Endothelial cell of umbilical vein (primary cell): ENCODE measurements around the gene ZNF423. TPM values are rescaled to one million over a fixed set of nuclear protein-coding genes. Genes with fewer than 3 reads are reported as not detected.

ENCODE experiments used
- BruUV-seq: library from RNA; stranded (reverse); fragments of 400-500 nt; replicated peaks from 2 replicates; lab custom pipeline; 2021; lab: Mats Ljungman, UMichigan
- CTCF ChIA-PET: fragments of 300-600, 350-600 bp; sonication (Branson Sonifier 250); formaldehyde crosslinking; loops from one replicate; lab custom pipeline; 2021; ENCODE audit warnings: antibody characterized with exemption, inconsistent platforms; lab: Charles Lee
- POLR2A ChIA-PET: fragments of 300-600, 350-600 bp; sonication (Branson Sonifier 250); formaldehyde crosslinking; loops from one replicate; lab custom pipeline; 2021; ENCODE audit warnings: antibody characterized with exemption, inconsistent platforms; lab: Charles Lee
- DNase-seq: peaks from one replicate; pipeline ENCODE4 v3.0.0-alpha.2; 2011; ENCODE audit warnings: low read depth, low spot score
- FAIRE-seq: peaks from 2 replicates; lab custom pipeline; 2011; peaks lifted over from hg19 to GRCh38; lab: Jason Lieb, UNC
- H2AFZ ChIP-seq: 2 replicates; pipeline ENCODE4 v1.6.0; 2012; ENCODE audit warnings: low read depth, low read length, control low read depth, inconsistent platforms
- H3K27ac ChIP-seq: 2 replicates; pipeline ENCODE4 v1.5.1; 2011; ENCODE audit warnings: low read depth, mild to moderate bottlenecking, control low read depth, low read length, moderate library complexity; ENCODE audit not compliant: insufficient read depth
- H3K27me3 ChIP-seq, 2 experiments: 2 replicates each; pipeline versions ENCODE4 v1.6.0 to v1.6.1; 2011; ENCODE audit warnings: low read length in 2 of 2, mixed read lengths in 1 of 2; ENCODE audit not compliant: control insufficient read depth in 2 of 2, insufficient read depth in 2 of 2
- H3K36me3 ChIP-seq, 2 experiments: 2 replicates in 1 of 2; 3 replicates in 1 of 2; pipeline ENCODE4 v1.5.1; 2011; ENCODE audit warnings: low read length in 2 of 2, mild to moderate bottlenecking in 1 of 2, moderate library complexity in 1 of 2; ENCODE audit not compliant: control insufficient read depth in 2 of 2, insufficient read depth in 2 of 2; ENCODE audit errors: extremely low read depth in 1 of 2
- H3K4me1 ChIP-seq: 3 replicates; pipeline ENCODE4 v1.5.1; 2011; ENCODE audit warnings: mild to moderate bottlenecking, low read length; ENCODE audit not compliant: control insufficient read depth, insufficient read depth; ENCODE audit errors: extremely low read depth
- H3K4me2 ChIP-seq: 2 replicates; pipeline ENCODE4 v1.6.1; 2011; ENCODE audit warnings: low read length, control low read depth, mixed read lengths; ENCODE audit not compliant: insufficient read depth
- H3K4me3 ChIP-seq, 3 experiments: fragments of 200-600 bp in 1 of 3; sonication (generic), shearing (Covaris generic) in 1 of 3; replicated peaks in 1 of 3; 2 replicates each; pipeline ENCODE4 v1.5.1; 2011 to 2016; ENCODE audit warnings: control low read depth in 3 of 3, low read length in 3 of 3, mild to moderate bottlenecking in 2 of 3, inconsistent platforms in 1 of 3, low read depth in 1 of 3, moderate library complexity in 1 of 3; ENCODE audit not compliant: insufficient read depth in 1 of 3
- H3K79me2 ChIP-seq: 2 replicates; pipeline ENCODE4 v1.6.0; 2012; ENCODE audit warnings: low read length, inconsistent platforms; ENCODE audit not compliant: control insufficient read depth, insufficient read depth
- H3K9ac ChIP-seq: replicated peaks from 2 replicates; pipeline ENCODE3; 2011; ENCODE audit warnings: low read length, control low read depth; ENCODE audit not compliant: insufficient read depth; ENCODE audit errors: extremely low read depth
- H3K9me1 ChIP-seq: replicated peaks from 3 replicates; pipeline ENCODE4 v1.6.0; 2011; ENCODE audit warnings: mild to moderate bottlenecking, low read length; ENCODE audit not compliant: control insufficient read depth, insufficient read depth; ENCODE audit errors: extremely low read depth
- H3K9me3 ChIP-seq: replicated peaks from 2 replicates; pipeline ENCODE4 v1.5.1; 2012; ENCODE audit warnings: low read length, inconsistent platforms; ENCODE audit not compliant: control insufficient read depth, insufficient read depth
- H4K20me1 ChIP-seq: replicated peaks from 2 replicates; pipeline ENCODE3; 2011; ENCODE audit warnings: mild to moderate bottlenecking, low read length; ENCODE audit not compliant: control insufficient read depth, insufficient read depth; ENCODE audit errors: extremely low read depth
- FOS ChIP-seq: IDR thresholded peaks from 2 replicates; pipeline ENCODE4 v1.6.1; 2011; ENCODE audit warnings: mild to moderate bottlenecking, low read length, moderate library complexity, borderline replicate concordance; ENCODE audit not compliant: insufficient read depth
- MYC ChIP-seq: IDR thresholded peaks from one replicate; pipeline ENCODE4 v1.6.1; 2011; ENCODE audit warnings: mild to moderate bottlenecking, low read depth, low read length
- POLR2A ChIP-seq: IDR thresholded peaks from 2 replicates; pipeline ENCODE4 v1.6.1; 2012; ENCODE audit warnings: low read depth, mild to moderate bottlenecking, control low read depth, low read length
- POLR2AphosphoS5 ChIP-seq: IDR thresholded peaks from 2 replicates; pipeline ENCODE4 v1.6.1; 2012; ENCODE audit warnings: low read depth, mild to moderate bottlenecking, control low read depth, low read length, moderate library complexity; ENCODE audit not compliant: insufficient read depth
- dilution Hi-C: fragments of 300-500 bp; cut with MboI; formaldehyde crosslinking; loops from one replicate; pipeline ENCODE4 v1.15.0; 2019; ENCODE audit warnings: low sequenced_read_pairs; ENCODE audit not compliant: extremely low pct_ligation_motif_present
- intact Hi-C: fragments of 100-400 bp; cut with micrococcal nuclease; formaldehyde crosslinking; loops from one replicate; pipeline ENCODE4 v1.10.0; 2022
- polyA plus RNA-seq, 4 experiments: library from polyadenylated mRNA; depleted of rRNA in 3 of 4; stranded (reverse) in 3 of 4; unstranded in 1 of 4; fragments of >200 nt; gene quantifications; 2 replicates each; pipeline versions ENCODE4 v1.2.1 to v1.2.3, GENCODE V29; 2011 to 2012; ENCODE audit warnings: missing spikeins in 1 of 4
- total RNA-seq: library from RNA; stranded (reverse); gene quantifications from 2 replicates; pipeline ENCODE4 v1.2.3, GENCODE V29; 2021
- TF ChIP-seq, protein P1 (sequence below): IDR thresholded peaks from 2 replicates; pipeline ENCODE4 v1.6.1; 2011; ENCODE audit not compliant: insufficient read depth, insufficient read length
- TF ChIP-seq, protein P2 (sequence below), 2 donors: IDR thresholded peaks; 1 replicate in 1 of 2; 2 replicates in 1 of 2; pipeline ENCODE4 v1.5.1; 2011; ENCODE audit warnings: low read length in 2 of 2, mild to moderate bottlenecking in 2 of 2, moderate library complexity in 2 of 2, control low read depth in 1 of 2, inconsistent platforms in 1 of 2, low read depth in 1 of 2; ENCODE audit not compliant: insufficient read depth in 1 of 2; ENCODE audit errors: extremely low read depth in 1 of 2

Gene ZNF423
- total and polyA plus RNA-seq, 2 donors (not counting 3 experiments of a cell fraction or from before 2014, with no cell fraction given) = 2.2 to 8.1 TPM

DNA sequence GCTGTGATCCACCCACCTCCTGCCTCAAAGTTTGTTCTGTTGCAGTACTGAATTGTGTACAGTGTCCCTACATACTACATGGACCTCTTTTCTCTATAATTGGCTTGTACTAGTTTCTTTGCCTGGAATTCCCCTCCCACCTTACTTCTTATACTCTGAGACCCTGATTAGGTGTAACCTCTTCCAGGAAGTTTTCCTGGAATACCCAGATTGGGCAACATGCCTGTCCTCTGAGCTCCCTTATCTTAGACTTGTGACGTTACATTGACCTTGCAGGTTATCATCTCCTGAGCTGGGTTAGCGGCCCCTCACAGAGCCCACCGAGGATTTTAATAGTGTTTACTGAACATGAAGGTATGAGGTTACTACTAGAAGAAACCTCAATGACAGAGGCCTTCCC, 237.0 kb downstream of the ZNF423 start:
- TF ChIP-seq MYC = no peak
- TF ChIP-seq, protein P1, sequence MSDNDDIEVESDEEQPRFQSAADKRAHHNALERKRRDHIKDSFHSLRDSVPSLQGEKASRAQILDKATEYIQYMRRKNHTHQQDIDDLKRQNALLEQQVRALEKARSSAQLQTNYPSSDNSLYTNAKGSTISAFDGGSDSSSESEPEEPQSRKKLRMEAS = no peak
- TF ChIP-seq POLR2A = no peak
- TF ChIP-seq POLR2AphosphoS5 = no peak
- TF ChIP-seq FOS = no peak
- Histone ChIP-seq H3K36me3 (no peaks in the 10 kb centered on the region), H3K79me2 (no peaks in the 10 kb centered on the region), H3K4me1 (peaks cover 10% of the 10 kb centered on the region), H3K27me3 (no peaks in the 10 kb centered on the region), H2AFZ (no peak overlapping the region), H3K27ac (no peak overlapping the region), H3K9me1 (no peaks in the 10 kb centered on the region), H4K20me1 (no peaks in the 10 kb centered on the region), H3K9me3 (no peaks in the 10 kb centered on the region), H3K4me2 (no peak overlapping the region), H3K4me3 (no peak overlapping the region), H3K9ac (no peak overlapping the region)
- BruUV-seq = no TSS peak
- DNase-seq = no peak
- ChIA-PET CTCF (no interaction called here), POLR2A (no interaction called here)
- intact Hi-C loops (no loop called here), dilution Hi-C loops (no loop called here)
- no peak for FAIRE-seq

DNA sequence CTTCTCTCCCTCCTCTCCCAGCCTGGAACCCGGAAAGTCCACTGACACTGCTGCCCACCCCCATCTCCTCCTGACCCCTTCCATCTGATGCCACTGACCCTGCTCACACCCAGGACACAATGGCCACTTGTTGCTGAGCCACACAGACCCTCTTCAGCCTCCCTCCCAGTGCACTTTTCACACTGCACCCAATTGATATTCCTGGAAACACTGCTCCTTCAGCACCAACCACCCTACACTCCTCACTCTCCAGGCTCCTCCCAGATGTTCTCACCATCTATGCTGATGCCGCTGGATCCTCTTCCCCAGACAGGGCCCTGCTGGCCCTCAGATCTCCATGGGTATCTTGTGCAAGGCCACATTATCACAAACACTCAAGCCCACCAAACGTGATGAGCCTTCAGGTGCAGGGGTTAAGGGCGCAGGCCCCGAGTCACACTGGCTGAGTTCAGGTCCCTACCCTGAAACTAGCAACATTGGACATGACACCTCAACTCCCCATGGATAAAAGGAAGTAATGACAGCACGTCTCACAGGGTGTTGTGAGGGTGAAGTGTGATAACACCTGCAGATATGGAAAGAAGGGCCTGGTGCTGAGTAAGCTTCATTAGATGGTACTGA, 238.1 kb downstream of the ZNF423 start:
- no peak for DNase-seq
- H3K4me1 ChIP-seq = peaks cover 10% of the 10 kb centered on the region
- H3K79me2 ChIP-seq = no peaks in the 10 kb centered on the region
- no peaks in the 10 kb centered on the region for H3K27me3 ChIP-seq
- dilution Hi-C loops = no loop called here
- ChIA-PET CTCF (no interaction called here), POLR2A (no interaction called here)
- H3K4me3 ChIP-seq = no peak overlapping the region
- intact Hi-C loops = no loop called here
- no peaks in the 10 kb centered on the region for H3K36me3 ChIP-seq
- H3K27ac ChIP-seq = no peak overlapping the region
- TF ChIP-seq, protein P2, sequence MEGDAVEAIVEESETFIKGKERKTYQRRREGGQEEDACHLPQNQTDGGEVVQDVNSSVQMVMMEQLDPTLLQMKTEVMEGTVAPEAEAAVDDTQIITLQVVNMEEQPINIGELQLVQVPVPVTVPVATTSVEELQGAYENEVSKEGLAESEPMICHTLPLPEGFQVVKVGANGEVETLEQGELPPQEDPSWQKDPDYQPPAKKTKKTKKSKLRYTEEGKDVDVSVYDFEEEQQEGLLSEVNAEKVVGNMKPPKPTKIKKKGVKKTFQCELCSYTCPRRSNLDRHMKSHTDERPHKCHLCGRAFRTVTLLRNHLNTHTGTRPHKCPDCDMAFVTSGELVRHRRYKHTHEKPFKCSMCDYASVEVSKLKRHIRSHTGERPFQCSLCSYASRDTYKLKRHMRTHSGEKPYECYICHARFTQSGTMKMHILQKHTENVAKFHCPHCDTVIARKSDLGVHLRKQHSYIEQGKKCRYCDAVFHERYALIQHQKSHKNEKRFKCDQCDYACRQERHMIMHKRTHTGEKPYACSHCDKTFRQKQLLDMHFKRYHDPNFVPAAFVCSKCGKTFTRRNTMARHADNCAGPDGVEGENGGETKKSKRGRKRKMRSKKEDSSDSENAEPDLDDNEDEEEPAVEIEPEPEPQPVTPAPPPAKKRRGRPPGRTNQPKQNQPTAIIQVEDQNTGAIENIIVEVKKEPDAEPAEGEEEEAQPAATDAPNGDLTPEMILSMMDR (IDR thresholded peaks at IDR 0.05; ENCODE audit: extremely low read depth in 1 of 2, insufficient read depth in 1 of 2, low read depth in 1 of 2, low read length in 2 of 2) = no peak
- no peaks in the 10 kb centered on the region for H3K9me3 ChIP-seq
- H3K4me2 ChIP-seq = no peak overlapping the region
- no peak overlapping the region for H2AFZ ChIP-seq
- no TSS peak for BruUV-seq
- H4K20me1 ChIP-seq = no peaks in the 10 kb centered on the region
- no peaks in the 10 kb centered on the region for H3K9me1 ChIP-seq
- H3K9ac ChIP-seq = no peak overlapping the region
- FAIRE-seq = no peak
